ENCODE data around the gene NEDD4. TPM values are rescaled to one million over a fixed set of nuclear protein-coding genes. Genes with fewer than 3 reads are reported as not detected.
"Not testable (repeated sequence)": the region's sequence is repeated elsewhere in the genome, so short reads cannot be mapped to it uniquely, and the experiment has no call there.

NEDD4 gene
- total and polyA plus RNA-seq, 4 donors, result 6.9 to 43.4 (median 25.1) TPM

DNA sequence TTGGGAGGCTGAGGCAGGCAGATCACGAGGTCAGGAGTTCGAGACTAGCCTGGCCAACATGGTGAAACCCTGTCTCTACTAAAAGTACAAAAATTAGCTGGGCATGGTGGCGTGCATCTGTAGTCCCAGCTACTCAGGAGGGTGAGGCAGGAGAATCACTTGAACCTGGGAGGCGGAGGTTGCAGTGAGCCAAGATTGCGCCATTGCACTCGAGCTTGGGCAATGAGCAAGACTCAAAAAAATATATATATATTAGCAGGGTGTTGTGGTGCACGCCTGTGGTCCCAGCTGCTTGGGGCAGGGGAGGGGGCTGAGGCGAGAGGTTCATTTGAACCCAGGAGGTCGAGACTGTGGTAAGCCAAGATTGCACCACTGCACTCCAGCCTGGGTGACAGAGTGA lies 207.8 kb downstream of the NEDD4 start:
- H3K9me3 ChIP-seq (ENCODE audit: control insufficient read depth, low read length); DNase-seq; H3K36me3 ChIP-seq (ENCODE audit: control insufficient read depth in 1 of 2, insufficient read depth in 2 of 2, low read length in 1 of 2); H3K4me1 ChIP-seq (ENCODE audit: control insufficient read depth in 1 of 2, insufficient read depth in 2 of 2, low read length in 2 of 2); H3K4me3 ChIP-seq (ENCODE audit: low read length in 2 of 2); ATAC-seq (ENCODE audit: low FRiP score); H3K27ac ChIP-seq (ENCODE audit: low read depth in 1 of 2, low read length in 2 of 2); H3K27me3 ChIP-seq (ENCODE audit: control insufficient read depth in 1 of 2, insufficient read depth in 2 of 2, low read length in 1 of 2); intact Hi-C loops (cut with DNase I): not testable (repeated sequence)
- 91 to 93% methylated on average over 9 of the region's 9 CpGs for WGBS, 2 donors

DNA sequence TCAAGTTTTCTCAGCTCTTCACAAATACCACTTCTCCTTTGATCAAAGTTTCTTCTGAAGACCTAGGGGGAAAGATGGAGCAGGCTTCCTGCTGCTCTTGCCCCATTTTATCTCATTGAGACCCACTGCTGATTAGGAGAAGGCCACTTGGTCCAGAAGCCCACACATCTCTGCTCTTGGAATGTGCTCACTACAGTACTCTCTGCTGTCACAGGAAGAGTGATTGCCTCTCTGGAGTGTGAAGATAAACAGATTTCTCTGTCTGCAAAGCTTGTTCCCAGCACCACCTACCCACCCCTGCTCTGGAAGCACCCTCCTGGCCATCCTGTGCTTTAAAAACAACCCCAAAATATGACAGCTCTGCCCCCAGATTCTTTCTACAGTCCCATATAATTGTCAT lies 209.1 kb downstream of the NEDD4 start:
- intact Hi-C loops (cut with DNase I), result no loop called here
- H3K27ac ChIP-seq (ENCODE audit: low read depth in 1 of 2, low read length in 2 of 2), result no peak overlapping the region
- DNase-seq (no peak), ATAC-seq (ENCODE audit: low FRiP score) (no peak)
- no peak overlapping the region for H3K4me3 ChIP-seq (ENCODE audit: low read length in 2 of 2)
- no peaks in the 10 kb centered on the region for H3K36me3 ChIP-seq (ENCODE audit: control insufficient read depth in 1 of 2, insufficient read depth in 2 of 2, low read length in 1 of 2)
- no peaks in the 10 kb centered on the region for H3K4me1 ChIP-seq (ENCODE audit: control insufficient read depth in 1 of 2, insufficient read depth in 2 of 2, low read length in 2 of 2)
- no peaks in the 10 kb centered on the region for H3K27me3 ChIP-seq (ENCODE audit: control insufficient read depth in 1 of 2, insufficient read depth in 2 of 2, low read length in 1 of 2)
- H3K9me3 ChIP-seq (ENCODE audit: control insufficient read depth, low read length), result no peaks in the 10 kb centered on the region

- Histone ChIP-seq H3K4me3 (ENCODE audit: low read length in 2 of 2) (no peak overlapping the region), H3K36me3 (ENCODE audit: control insufficient read depth in 1 of 2, insufficient read depth in 2 of 2, low read length in 1 of 2) (no peaks in the 10 kb centered on the region), H3K4me1 (ENCODE audit: control insufficient read depth in 1 of 2, insufficient read depth in 2 of 2, low read length in 2 of 2) (no peaks in the 10 kb centered on the region), H3K27me3 (ENCODE audit: control insufficient read depth in 1 of 2, insufficient read depth in 2 of 2, low read length in 1 of 2) (no peaks in the 10 kb centered on the region), H3K9me3 (ENCODE audit: control insufficient read depth, low read length) (no peaks in the 10 kb centered on the region), H3K27ac (ENCODE audit: low read depth in 1 of 2, low read length in 2 of 2) (no peak overlapping the region)
- ATAC-seq (ENCODE audit: low FRiP score) (no peak), DNase-seq (no peak)
- intact Hi-C loops (cut with DNase I), result no loop called here
- WGBS, 2 donors, result 63 to 68% methylated on average over 3 of the region's 3 CpGs
These were observed 210.5 kb downstream of the NEDD4 start for GRCh38 chr15:55782901-55783300.

DNA sequence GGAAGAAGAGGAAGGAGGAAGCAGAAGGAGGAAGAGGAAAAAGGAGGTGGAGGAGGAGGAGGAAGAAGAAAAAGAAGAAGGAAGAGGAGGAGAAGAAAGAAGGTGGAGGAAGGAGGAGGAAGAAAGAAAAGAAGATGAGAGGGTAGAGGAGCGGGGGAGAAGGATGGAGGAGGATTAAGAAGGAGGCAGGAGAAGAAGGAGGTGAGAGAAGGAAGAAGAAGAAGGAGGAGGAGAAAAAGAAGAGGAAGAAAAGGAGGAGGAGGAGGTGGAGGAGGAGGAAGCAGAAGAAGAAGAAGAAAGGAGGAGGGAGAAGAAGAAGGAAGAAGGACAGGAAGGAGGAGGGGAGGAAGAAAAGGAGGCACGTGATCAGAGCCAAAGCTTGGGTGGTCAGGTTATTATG lies 213.1 kb downstream of the NEDD4 start:
- no peaks in the 10 kb centered on the region for H3K9me3 ChIP-seq (ENCODE audit: control insufficient read depth, low read length)
- H3K4me1 ChIP-seq (ENCODE audit: control insufficient read depth in 1 of 2, insufficient read depth in 2 of 2, low read length in 2 of 2), result no peaks in the 10 kb centered on the region
- no peak for DNase-seq
- ATAC-seq (ENCODE audit: low FRiP score), result no peak
- WGBS, 2 donors, result 72 to 77% methylated on average over 2 of the region's 2 CpGs
- intact Hi-C loops (cut with DNase I), result no loop called here
- H3K4me3 ChIP-seq (ENCODE audit: low read length in 2 of 2), result no peak overlapping the region
- no peak overlapping the region for H3K27ac ChIP-seq (ENCODE audit: low read depth in 1 of 2, low read length in 2 of 2)
- H3K36me3 ChIP-seq (ENCODE audit: control insufficient read depth in 1 of 2, insufficient read depth in 2 of 2, low read length in 1 of 2), result no peaks in the 10 kb centered on the region
- H3K27me3 ChIP-seq (ENCODE audit: control insufficient read depth in 1 of 2, insufficient read depth in 2 of 2, low read length in 1 of 2), result no peaks in the 10 kb centered on the region

DNA sequence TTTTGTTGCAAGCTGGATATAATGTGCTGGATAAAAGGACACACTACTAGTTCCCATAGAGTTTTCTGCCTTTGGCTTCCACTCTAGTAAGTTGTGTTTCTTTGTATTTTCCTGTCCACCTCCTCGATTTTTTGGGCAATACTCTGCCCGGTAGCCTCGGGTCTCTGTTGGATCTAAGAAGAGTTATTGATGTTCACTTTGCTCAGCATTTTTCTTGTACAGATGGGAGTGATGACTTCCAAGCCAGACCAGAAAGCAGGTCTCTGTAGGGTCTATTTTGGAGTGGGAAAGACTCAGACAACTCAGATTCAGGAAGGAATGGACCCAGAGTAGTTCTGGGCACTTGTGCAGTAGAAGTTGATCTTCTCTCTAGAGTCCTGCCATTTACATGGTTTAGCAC lies 214.5 kb downstream of the NEDD4 start:
- Histone ChIP-seq H3K9me3 (ENCODE audit: control insufficient read depth, low read length) (no peaks in the 10 kb centered on the region), H3K36me3 (ENCODE audit: control insufficient read depth in 1 of 2, insufficient read depth in 2 of 2, low read length in 1 of 2) (no peaks in the 10 kb centered on the region), H3K4me3 (ENCODE audit: low read length in 2 of 2) (no peak overlapping the region), H3K27me3 (ENCODE audit: control insufficient read depth in 1 of 2, insufficient read depth in 2 of 2, low read length in 1 of 2) (no peaks in the 10 kb centered on the region), H3K27ac (ENCODE audit: low read depth in 1 of 2, low read length in 2 of 2) (no peak overlapping the region), H3K4me1 (ENCODE audit: control insufficient read depth in 1 of 2, insufficient read depth in 2 of 2, low read length in 2 of 2) (no peaks in the 10 kb centered on the region)
- intact Hi-C loops (cut with DNase I), result no loop called here
- ATAC-seq (ENCODE audit: low FRiP score), result no peak
- WGBS, 2 donors, result 46 to 61% methylated on average over 3 of the region's 3 CpGs
- DNase-seq, result no peak

Data from aorta (tissue), 5 donors.